Neural progenitor cell (in vitro differentiated cells): ENCODE data around the gene PARP11. TPM values are rescaled to one million over a fixed set of nuclear protein-coding genes. Genes with fewer than 3 reads are reported as not detected.

Experiments
- DNase-seq: peaks from one replicate; pipeline ENCODE4 v3.0.0-alpha.2; 2016; ENCODE audit warnings: low spot score
- H2AFZ ChIP-seq: fragments of 200-600 bp; sonication (generic); replicated peaks from 2 replicates; pipeline ENCODE4 v1.6.1; 2016; ENCODE audit warnings: antibody characterized with exemption
- H3F3A ChIP-seq: fragments of 200-600 bp; sonication (generic); 2 replicates; pipeline ENCODE4 v1.6.1; 2016; ENCODE audit warnings: antibody characterized with exemption, low read depth
- H3K27ac ChIP-seq: fragments of 200-600 bp; sonication (generic); 2 replicates; pipeline ENCODE4 v1.5.1; 2016; ENCODE audit warnings: mild to moderate bottlenecking
- H3K27me3 ChIP-seq: fragments of 200-600 bp; sonication (generic); 2 replicates; pipeline ENCODE4 v1.6.1; 2016; ENCODE audit warnings: mild to moderate bottlenecking, moderate library complexity
- H3K36me3 ChIP-seq: fragments of 200-600 bp; sonication (generic); 2 replicates; pipeline ENCODE4 v1.5.1; 2016
- H3K4me1 ChIP-seq: fragments of 200-600 bp; sonication (generic); 2 replicates; pipeline ENCODE4 v1.6.1; 2016; ENCODE audit warnings: mixed run types
- H3K4me2 ChIP-seq: fragments of 200-600 bp; sonication (generic); 2 replicates; pipeline ENCODE4 v1.6.1; 2016
- H3K4me3 ChIP-seq: fragments of 200-600 bp; sonication (generic); 2 replicates; pipeline ENCODE4 v1.5.1; 2016
- H3K79me2 ChIP-seq: fragments of 200-600 bp; sonication (generic); 2 replicates; pipeline ENCODE4 v1.6.1; 2016; ENCODE audit warnings: low read depth
- H3K9ac ChIP-seq: fragments of 200-600 bp; sonication (generic); 2 replicates; pipeline ENCODE4 v1.6.1; 2016
- H3K9me3 ChIP-seq: fragments of 200-600 bp; sonication (generic); 2 replicates; pipeline ENCODE4 v1.5.1; 2016; ENCODE audit warnings: low read depth
- H4K20me1 ChIP-seq: fragments of 200-600 bp; sonication (generic); 2 replicates; pipeline ENCODE4 v1.6.1; 2016; ENCODE audit warnings: low read depth
- H3K27ac Mint-ChIP-seq: 3 replicates; pipeline ENCODE4 v1.8.0; 2021; ENCODE audit warnings: mixed read lengths
- H3K27me3 Mint-ChIP-seq: 2 replicates; pipeline ENCODE4 v1.8.0; 2022; ENCODE audit warnings: low read depth, mild to moderate bottlenecking, inconsistent platforms, moderate library complexity, mixed read lengths; ENCODE audit not compliant: insufficient read depth
- H3K36me3 Mint-ChIP-seq: 3 replicates; pipeline ENCODE4 v1.8.0; 2021; ENCODE audit warnings: mixed read lengths
- H3K4me1 Mint-ChIP-seq: 3 replicates; pipeline ENCODE4 v1.8.0; 2021; ENCODE audit warnings: mixed read lengths
- H3K4me3 Mint-ChIP-seq: 3 replicates; pipeline ENCODE4 v1.8.0; 2021; ENCODE audit warnings: mild to moderate bottlenecking, moderate library complexity, mixed read lengths
- H3K9me3 Mint-ChIP-seq: 3 replicates; pipeline ENCODE4 v1.8.0; 2020; ENCODE audit warnings: mixed read lengths
- EZH2 ChIP-seq: fragments of 200-600 bp; sonication (generic); IDR thresholded peaks from 2 replicates; pipeline ENCODE4 v1.6.1; 2017; ENCODE audit warnings: antibody characterized with exemption, mild to moderate bottlenecking, moderate library complexity
- EZH2phosphoT487 ChIP-seq: fragments of 200-600 bp; sonication (generic); IDR thresholded peaks from 2 replicates; pipeline ENCODE4 v1.6.1; 2017; ENCODE audit warnings: antibody characterized with exemption
- total RNA-seq: library from RNA; depleted of rRNA; stranded (reverse); fragments of >200 nt; gene quantifications from 2 replicates; pipeline ENCODE4 v1.2.3, GENCODE V29; 2015; ENCODE audit warnings: low replicate concordance
- TF ChIP-seq, protein P1 (sequence below): fragments of 200-600 bp; sonication (generic); IDR thresholded peaks from 2 replicates; pipeline ENCODE4 v1.5.1; 2017; ENCODE audit warnings: antibody characterized with exemption, mild to moderate bottlenecking

Gene PARP11
- total RNA-seq, 1 donor from 2014 or later = 12.2 TPM

DNA sequence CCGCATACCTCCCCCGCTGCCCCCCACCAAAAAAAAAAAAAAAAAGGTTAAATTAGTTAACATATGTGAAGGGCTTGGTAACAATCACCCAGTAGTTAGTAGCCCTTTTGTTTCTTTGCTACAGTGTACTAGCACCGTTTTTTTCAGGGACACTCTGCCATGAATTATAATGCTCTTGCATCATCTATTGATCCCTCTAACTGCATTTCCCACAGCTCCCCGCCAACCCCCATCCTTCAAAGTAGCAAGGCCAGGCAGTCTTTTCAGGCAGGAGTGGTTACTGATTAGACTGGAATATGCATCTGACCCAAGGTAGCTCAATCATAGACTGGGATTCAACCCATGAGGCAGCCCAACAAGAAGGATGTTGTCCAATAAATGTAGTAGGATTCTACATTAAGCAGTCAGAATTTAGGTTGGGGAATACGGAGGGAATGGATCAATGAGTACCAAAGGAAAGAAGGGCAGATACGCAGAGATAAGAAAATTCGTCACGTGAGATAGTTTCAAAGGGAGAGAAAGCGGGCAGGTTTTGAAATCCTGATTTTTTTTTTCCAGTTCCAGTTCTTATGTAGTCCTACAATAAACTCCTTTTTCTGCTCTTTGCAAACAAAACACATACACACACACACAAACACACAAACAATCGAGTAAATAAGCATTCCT, 80.4 kb downstream of the PARP11 start:
- Histone ChIP-seq H2AFZ (no peak overlapping the region), H3K27me3 (no peaks in the 10 kb centered on the region), H3K9ac (no peak overlapping the region), H3K4me1 (peaks cover 10% of the 10 kb centered on the region), H3K4me3 (no peak overlapping the region), H3F3A (peaks cover 8% of the 10 kb centered on the region), H3K27ac (no peak overlapping the region), H3K4me2 (no peak overlapping the region), H3K9me3 (no peaks in the 10 kb centered on the region), H4K20me1 (no peaks in the 10 kb centered on the region), H3K36me3 (no peaks in the 10 kb centered on the region), H3K79me2 (no peaks in the 10 kb centered on the region)
- H3K4me3 Mint-ChIP-seq = no peak overlapping the region
- DNase-seq = no peak
- H3K27ac Mint-ChIP-seq = no peak overlapping the region
- no peaks in the 10 kb centered on the region for H3K9me3 Mint-ChIP-seq
- H3K4me1 Mint-ChIP-seq = peaks cover 12% of the 10 kb centered on the region
- no peaks in the 10 kb centered on the region for H3K36me3 Mint-ChIP-seq
- TF ChIP-seq, protein P1, sequence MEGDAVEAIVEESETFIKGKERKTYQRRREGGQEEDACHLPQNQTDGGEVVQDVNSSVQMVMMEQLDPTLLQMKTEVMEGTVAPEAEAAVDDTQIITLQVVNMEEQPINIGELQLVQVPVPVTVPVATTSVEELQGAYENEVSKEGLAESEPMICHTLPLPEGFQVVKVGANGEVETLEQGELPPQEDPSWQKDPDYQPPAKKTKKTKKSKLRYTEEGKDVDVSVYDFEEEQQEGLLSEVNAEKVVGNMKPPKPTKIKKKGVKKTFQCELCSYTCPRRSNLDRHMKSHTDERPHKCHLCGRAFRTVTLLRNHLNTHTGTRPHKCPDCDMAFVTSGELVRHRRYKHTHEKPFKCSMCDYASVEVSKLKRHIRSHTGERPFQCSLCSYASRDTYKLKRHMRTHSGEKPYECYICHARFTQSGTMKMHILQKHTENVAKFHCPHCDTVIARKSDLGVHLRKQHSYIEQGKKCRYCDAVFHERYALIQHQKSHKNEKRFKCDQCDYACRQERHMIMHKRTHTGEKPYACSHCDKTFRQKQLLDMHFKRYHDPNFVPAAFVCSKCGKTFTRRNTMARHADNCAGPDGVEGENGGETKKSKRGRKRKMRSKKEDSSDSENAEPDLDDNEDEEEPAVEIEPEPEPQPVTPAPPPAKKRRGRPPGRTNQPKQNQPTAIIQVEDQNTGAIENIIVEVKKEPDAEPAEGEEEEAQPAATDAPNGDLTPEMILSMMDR = no peak
- TF ChIP-seq EZH2 = no peak
- TF ChIP-seq EZH2phosphoT487 = no peak
- no peaks in the 10 kb centered on the region for H3K27me3 Mint-ChIP-seq

DNA sequence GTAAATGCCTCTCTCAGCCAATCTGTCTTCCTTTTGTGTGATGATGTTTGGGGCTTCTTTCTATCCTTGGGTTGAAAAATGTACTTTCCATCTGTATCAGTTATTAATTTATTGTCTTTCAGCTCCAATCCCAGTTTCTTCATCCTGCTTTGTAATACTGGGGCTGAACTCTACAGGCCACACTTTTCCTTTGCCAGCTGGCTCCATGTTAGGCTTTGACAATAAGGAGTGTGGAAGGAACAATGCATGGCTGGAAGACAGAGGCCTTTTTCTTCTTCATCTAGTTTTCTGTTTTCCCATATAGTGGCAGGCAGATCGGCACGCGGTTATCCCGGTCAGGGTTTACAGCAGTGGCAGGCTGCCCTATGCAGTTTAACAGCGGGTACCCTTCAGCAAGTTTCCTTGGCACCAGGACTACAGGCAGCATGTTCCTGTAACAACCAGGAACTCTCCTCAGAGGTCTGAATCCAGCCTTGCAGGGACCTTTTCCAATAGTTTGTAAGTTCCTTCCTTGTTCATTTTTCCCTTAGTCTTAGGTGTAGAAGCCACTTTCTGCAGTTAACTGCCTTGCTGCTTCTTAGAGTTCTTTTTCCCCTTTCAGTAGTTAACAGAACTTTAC, 81.8 kb downstream of the PARP11 start:
- peaks cover 10% of the 10 kb centered on the region for H3K4me1 ChIP-seq
- H3K4me3 Mint-ChIP-seq = no peak overlapping the region
- no peak overlapping the region for H3K4me3 ChIP-seq
- no peaks in the 10 kb centered on the region for H4K20me1 ChIP-seq
- no peak overlapping the region for H3K4me2 ChIP-seq
- H3K27ac Mint-ChIP-seq = no peak overlapping the region
- peaks cover 8% of the 10 kb centered on the region for H3F3A ChIP-seq
- H3K4me1 Mint-ChIP-seq = peaks cover 12% of the 10 kb centered on the region
- no peak for DNase-seq
- H3K9me3 Mint-ChIP-seq = peaks cover 8% of the 10 kb centered on the region
- H3K27me3 ChIP-seq = no peaks in the 10 kb centered on the region
- H3K9ac ChIP-seq = no peak overlapping the region
- no peak for TF ChIP-seq EZH2
- TF ChIP-seq, protein P1 = no peak
- TF ChIP-seq EZH2phosphoT487 = no peak
- H3K27me3 Mint-ChIP-seq = no peaks in the 10 kb centered on the region
- no peaks in the 10 kb centered on the region for H3K9me3 ChIP-seq
- no peaks in the 10 kb centered on the region for H3K79me2 ChIP-seq
- H3K36me3 Mint-ChIP-seq = no peaks in the 10 kb centered on the region
- no peaks in the 10 kb centered on the region for H3K36me3 ChIP-seq
- no peak overlapping the region for H3K27ac ChIP-seq
- H2AFZ ChIP-seq = no peak overlapping the region

DNA sequence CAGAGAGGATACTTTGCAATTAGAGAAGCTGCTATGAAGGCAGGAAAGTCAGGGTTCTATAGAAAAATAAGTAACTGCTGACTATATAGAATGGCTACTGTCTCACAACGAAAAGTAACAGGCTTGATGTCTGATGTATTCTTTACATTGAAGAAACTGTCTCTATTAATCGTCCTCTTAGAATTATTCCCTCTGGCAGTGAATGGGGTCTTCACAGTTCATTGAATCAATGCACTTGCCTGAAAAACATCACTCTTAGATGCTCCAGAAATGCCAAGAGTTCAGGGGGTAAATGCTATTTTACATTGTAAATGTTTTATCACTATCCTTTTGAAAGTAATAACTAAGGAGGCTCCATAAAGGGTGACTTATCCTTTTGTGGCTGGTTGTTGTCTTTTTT, 82.6 kb downstream of the PARP11 start:
- Histone ChIP-seq H3K4me1 (peaks cover 10% of the 10 kb centered on the region), H3K4me2 (no peak overlapping the region), H3K79me2 (no peaks in the 10 kb centered on the region), H3K9ac (no peak overlapping the region), H3K9me3 (no peaks in the 10 kb centered on the region), H3K27ac (no peak overlapping the region), H3K36me3 (no peaks in the 10 kb centered on the region), H3F3A (peaks cover 8% of the 10 kb centered on the region), H2AFZ (no peak overlapping the region), H4K20me1 (no peaks in the 10 kb centered on the region), H3K4me3 (no peak overlapping the region), H3K27me3 (no peaks in the 10 kb centered on the region)
- no peaks in the 10 kb centered on the region for H3K27me3 Mint-ChIP-seq
- peaks cover 12% of the 10 kb centered on the region for H3K4me1 Mint-ChIP-seq
- TF ChIP-seq EZH2 = no peak
- TF ChIP-seq, protein P1 = no peak
- no peak for TF ChIP-seq EZH2phosphoT487
- H3K9me3 Mint-ChIP-seq = peaks cover 8% of the 10 kb centered on the region
- no peak for DNase-seq
- no peaks in the 10 kb centered on the region for H3K36me3 Mint-ChIP-seq
- H3K4me3 Mint-ChIP-seq = no peak overlapping the region
- no peak overlapping the region for H3K27ac Mint-ChIP-seq
